Measurements from ENCODE around the gene HPX.

The HPX gene

DNA sequence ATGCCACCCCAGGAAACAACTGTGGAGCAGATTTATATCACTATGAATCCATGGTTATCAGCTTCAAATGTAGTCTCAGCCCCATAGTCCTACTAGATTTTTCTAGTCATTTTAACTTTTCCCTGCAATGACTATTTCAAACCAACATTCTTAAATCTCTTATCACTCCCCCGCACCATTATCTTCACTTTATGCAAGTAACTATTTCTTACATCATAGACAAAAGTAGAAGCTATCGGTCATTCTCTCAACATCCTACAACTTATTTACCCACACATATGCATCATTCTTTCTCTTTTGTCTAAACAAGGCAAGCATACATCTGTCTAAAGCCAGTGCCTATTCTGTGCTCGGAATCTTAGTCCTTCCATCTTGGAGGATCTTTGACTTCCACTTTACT, 44.9 kb upstream of the HPX start:
- H3K36me3 ChIP-seq: no peaks in the 10 kb centered on the region
- H3K4me1 ChIP-seq (ENCODE audit: control insufficient read depth in 1 of 2, insufficient read depth in 1 of 2, low read depth in 1 of 2, low read length in 1 of 2): peaks cover 15 to 18% of the 10 kb centered on the region in 2 experiments

DNA sequence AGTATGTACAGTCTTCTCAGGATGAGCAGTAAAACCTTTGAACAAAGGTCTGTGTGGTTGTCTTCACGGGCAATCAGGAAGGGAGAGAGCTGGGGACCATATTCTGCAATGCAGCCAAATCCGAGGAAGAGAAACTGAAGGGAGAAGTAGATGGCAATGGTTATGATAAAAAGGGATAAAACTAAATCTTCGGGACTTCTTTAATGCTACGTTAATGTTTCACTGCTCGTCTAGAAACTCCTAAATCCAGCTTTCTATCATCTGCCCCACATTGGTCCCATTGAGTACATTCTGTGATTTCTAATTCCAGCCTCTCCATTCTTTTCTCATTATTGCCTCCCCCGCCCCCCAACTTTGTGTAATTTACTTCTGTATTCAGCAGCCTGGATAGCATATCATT, 42.2 kb upstream of the HPX start:
- H3K9me3 ChIP-seq: no peaks in the 10 kb centered on the region
- no peak overlapping the region for H3K4me3 ChIP-seq (ENCODE audit: low read depth in 1 of 2, low read length in 1 of 2)
- no peak overlapping the region for H3K27ac ChIP-seq
- TF ChIP-seq, protein P1, sequence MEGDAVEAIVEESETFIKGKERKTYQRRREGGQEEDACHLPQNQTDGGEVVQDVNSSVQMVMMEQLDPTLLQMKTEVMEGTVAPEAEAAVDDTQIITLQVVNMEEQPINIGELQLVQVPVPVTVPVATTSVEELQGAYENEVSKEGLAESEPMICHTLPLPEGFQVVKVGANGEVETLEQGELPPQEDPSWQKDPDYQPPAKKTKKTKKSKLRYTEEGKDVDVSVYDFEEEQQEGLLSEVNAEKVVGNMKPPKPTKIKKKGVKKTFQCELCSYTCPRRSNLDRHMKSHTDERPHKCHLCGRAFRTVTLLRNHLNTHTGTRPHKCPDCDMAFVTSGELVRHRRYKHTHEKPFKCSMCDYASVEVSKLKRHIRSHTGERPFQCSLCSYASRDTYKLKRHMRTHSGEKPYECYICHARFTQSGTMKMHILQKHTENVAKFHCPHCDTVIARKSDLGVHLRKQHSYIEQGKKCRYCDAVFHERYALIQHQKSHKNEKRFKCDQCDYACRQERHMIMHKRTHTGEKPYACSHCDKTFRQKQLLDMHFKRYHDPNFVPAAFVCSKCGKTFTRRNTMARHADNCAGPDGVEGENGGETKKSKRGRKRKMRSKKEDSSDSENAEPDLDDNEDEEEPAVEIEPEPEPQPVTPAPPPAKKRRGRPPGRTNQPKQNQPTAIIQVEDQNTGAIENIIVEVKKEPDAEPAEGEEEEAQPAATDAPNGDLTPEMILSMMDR (IDR thresholded peaks at IDR 0.05): no peak
- peaks cover 18 to 23% of the 10 kb centered on the region in 2 experiments for H3K4me1 ChIP-seq (ENCODE audit: control insufficient read depth in 1 of 2, insufficient read depth in 1 of 2, low read depth in 1 of 2, low read length in 1 of 2)
- H3K36me3 ChIP-seq: peaks cover 8% of the 10 kb centered on the region
- no peaks in the 10 kb centered on the region for H3K27me3 ChIP-seq

More for the DNA sequence above, 44.9 kb upstream of the HPX start:
- Histone ChIP-seq H3K9me3 (no peaks in the 10 kb centered on the region), H3K27ac (no peak overlapping the region), H3K4me3 (ENCODE audit: low read depth in 1 of 2, low read length in 1 of 2) (no peak overlapping the region), H3K27me3 (no peaks in the 10 kb centered on the region)
- TF ChIP-seq, protein P1 (IDR thresholded peaks at IDR 0.05): no peak

DNA sequence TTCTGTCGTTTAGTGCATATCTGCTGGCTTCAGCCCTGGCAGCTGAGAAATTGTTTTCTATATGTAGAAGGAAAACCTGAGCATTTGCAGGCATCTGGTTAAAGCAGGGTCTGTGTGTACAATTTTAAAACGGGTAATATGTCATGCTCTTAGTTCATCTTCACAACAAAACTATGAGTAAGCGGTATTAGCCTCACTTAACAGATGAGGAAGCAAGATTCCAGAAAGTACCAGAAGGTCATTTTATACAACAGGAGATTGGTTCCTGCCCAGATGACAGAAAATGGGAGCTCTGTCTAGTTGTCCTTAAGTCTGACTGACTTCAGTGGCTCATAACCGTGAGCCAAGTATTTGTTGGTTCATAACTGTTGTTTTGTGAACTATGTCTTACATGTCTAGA, 41.7 kb upstream of the HPX start:
- H3K9me3 ChIP-seq: no peaks in the 10 kb centered on the region
- peak overlapping the region in 1 of 2 experiments; percentile 87 for H3K4me3 ChIP-seq (ENCODE audit: low read depth in 1 of 2, low read length in 1 of 2)
- H3K4me1 ChIP-seq (ENCODE audit: control insufficient read depth in 1 of 2, insufficient read depth in 1 of 2, low read depth in 1 of 2, low read length in 1 of 2): peaks cover 18 to 23% of the 10 kb centered on the region in 2 experiments
- peaks cover 12% of the 10 kb centered on the region for H3K36me3 ChIP-seq
- TF ChIP-seq, protein P1 (IDR thresholded peaks at IDR 0.05): no peak
- peak overlapping the region; percentile 92 for H3K27ac ChIP-seq
- H3K27me3 ChIP-seq: no peaks in the 10 kb centered on the region

DNA sequence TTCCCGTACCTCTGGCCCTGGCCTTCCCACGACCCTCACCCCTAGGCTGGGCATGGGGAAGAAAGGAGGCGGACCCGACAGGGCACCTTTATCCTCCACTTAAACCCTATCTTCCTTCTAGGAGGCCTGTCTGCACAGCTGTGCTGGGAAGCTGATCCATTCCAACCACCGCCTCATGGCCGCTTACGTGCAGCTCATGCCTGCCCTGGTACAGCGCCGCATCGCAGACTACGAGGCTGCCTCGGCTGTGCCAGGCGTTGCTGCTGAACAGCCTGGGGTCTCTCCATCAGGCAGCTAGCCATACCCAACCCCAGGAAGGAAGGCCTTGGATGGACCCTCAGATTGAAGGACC, 41.1 kb upstream of the HPX start:
- TF ChIP-seq, protein P1 (IDR thresholded peaks at IDR 0.05): no peak
- H3K27me3 ChIP-seq: no peaks in the 10 kb centered on the region
- no peaks in the 10 kb centered on the region for H3K9me3 ChIP-seq
- peaks cover 18 to 23% of the 10 kb centered on the region in 2 experiments for H3K4me1 ChIP-seq (ENCODE audit: control insufficient read depth in 1 of 2, insufficient read depth in 1 of 2, low read depth in 1 of 2, low read length in 1 of 2)
- H3K27ac ChIP-seq: peak overlapping the region; percentile 92
- H3K4me3 ChIP-seq (ENCODE audit: low read depth in 1 of 2, low read length in 1 of 2): peak overlapping the region; percentile 79 to 87
- H3K36me3 ChIP-seq: peaks cover 18% of the 10 kb centered on the region

DNA sequence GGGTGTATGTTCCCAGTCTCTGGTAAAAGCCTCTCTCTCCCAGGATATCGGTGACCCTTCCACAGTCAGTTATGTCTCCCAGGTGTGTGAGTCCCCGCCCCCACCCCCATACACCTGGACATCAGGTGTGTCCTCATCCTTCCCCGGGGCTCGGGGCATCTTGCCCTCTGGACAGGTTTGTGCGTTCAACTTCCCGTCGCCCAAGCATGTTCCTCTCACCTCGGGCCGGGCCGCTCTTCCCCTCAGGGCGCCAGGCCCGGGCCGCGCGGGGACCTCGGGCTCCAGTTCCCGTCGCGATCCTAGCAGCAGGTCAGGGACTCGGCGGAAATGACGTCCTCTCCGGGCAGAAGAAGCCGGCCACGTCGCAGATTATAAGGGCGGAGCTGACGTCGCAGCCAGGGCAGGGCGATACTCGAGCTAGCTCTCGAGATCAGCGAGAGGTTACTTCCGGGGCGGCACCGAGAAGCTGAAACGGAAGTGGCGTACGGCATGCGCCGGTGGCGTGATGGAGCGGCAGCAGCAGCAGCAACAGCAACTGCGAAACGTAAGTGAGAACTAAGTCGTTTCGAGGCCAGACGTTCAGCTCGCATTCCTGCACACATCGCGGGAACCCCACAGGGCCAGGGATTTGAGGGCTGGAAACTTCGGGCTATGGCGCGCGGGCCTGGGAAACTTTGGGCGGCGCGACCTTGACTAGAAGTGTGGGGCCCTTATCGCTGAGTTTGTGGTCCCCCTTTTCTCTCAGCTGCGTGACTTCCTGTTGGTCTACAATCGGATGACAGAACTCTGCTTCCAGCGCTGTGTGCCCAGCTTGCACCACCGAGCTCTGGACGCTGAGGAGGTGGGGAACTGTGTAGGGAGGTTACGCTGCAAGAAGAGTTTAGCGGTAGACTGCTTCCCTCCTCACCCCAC, 40.5 kb upstream of the HPX start, which contains the start of the genes ARFIP2 and TIMM10B:
Gene ARFIP2 (minus strand): TSS at position 320 of the 912 bp plus-strand sequence. CDS start 910 bp downstream, outside the sequence.
Gene TIMM10B (plus strand): TSS at position 490 of the 912 bp plus-strand sequence. CDS start 16 bp downstream, at position 506.
- H3K9me3 ChIP-seq: no peaks in the 10 kb centered on the region
- peaks cover 22% of the 10 kb centered on the region for H3K36me3 ChIP-seq
- H3K27ac ChIP-seq: peak within 1 kb of the TSS; percentile 92
- peak within 1 kb of the TSS; percentile 79 to 87 for H3K4me3 ChIP-seq (ENCODE audit: low read depth in 1 of 2, low read length in 1 of 2)
- TF ChIP-seq, protein P1 (IDR thresholded peaks at IDR 0.05): peak; percentile 39
- H3K27me3 ChIP-seq: no peaks in the 10 kb centered on the region
- H3K4me1 ChIP-seq (ENCODE audit: control insufficient read depth in 1 of 2, insufficient read depth in 1 of 2, low read depth in 1 of 2, low read length in 1 of 2): peaks cover 18 to 23% of the 10 kb centered on the region in 2 experiments
